HepG2 (cell line): ENCODE data around the gene TARM1. TPM values are rescaled to one million over a fixed set of nuclear protein-coding genes. Genes with fewer than 3 reads are reported as not detected.

Experiments
- EHMT2 ChIP-seq: fragments of 200-600 bp; sonication (generic); IDR thresholded peaks from 2 replicates; pipeline ENCODE4 v1.7.0; 2017; ENCODE audit warnings: antibody characterized with exemption, low read depth, low read length, borderline replicate concordance
- ELF1 ChIP-seq: sonication (generic); formaldehyde crosslinking; IDR thresholded peaks from 2 replicates; pipeline ENCODE4 v1.4.0; 2020; ENCODE audit warnings: missing genetic modification reagents
- MAFK ChIP-seq, 2 experiments: IDR thresholded peaks in 1 of 2; conservative IDR thresholded peaks in 1 of 2; 2 replicates each; pipeline ENCODE4 v1.6.1; 2011; ENCODE audit warnings: improper control_type of control experiment in 2 of 2, low read length in 2 of 2
- RBAK ChIP-seq: sonication (generic); formaldehyde crosslinking; IDR thresholded peaks from 2 replicates; pipeline ENCODE4 v1.5.1; 2020; ENCODE audit warnings: mild to moderate bottlenecking, missing genetic modification reagents
- ZNF331 ChIP-seq: sonication (generic); formaldehyde crosslinking; IDR thresholded peaks from 2 replicates; pipeline ENCODE4 v1.4.0; 2020; ENCODE audit warnings: missing genetic modification reagents
- ZNF572 ChIP-seq: sonication (generic); formaldehyde crosslinking; IDR thresholded peaks from 2 replicates; pipeline ENCODE4 v1.5.1; 2020; ENCODE audit warnings: mild to moderate bottlenecking, missing genetic modification reagents
- ZNF672 ChIP-seq: sonication (generic); formaldehyde crosslinking; IDR thresholded peaks from 2 replicates; pipeline ENCODE4 v1.8.1; 2022; ENCODE audit warnings: missing genetic modification reagents
- ZSCAN25 ChIP-seq: sonication (generic); formaldehyde crosslinking; IDR thresholded peaks from 2 replicates; pipeline ENCODE4 v1.8.0; 2022; ENCODE audit warnings: mild to moderate bottlenecking, missing genetic modification reagents
- polyA plus RNA-seq, 8 experiments: library from polyadenylated mRNA; depleted of rRNA in 3 of 8; stranded (reverse) in 7 of 8; unstranded in 1 of 8; fragments of >200 nt; fragmentation: Illumina TruSeq in 4 of 8; extraction: Trizol in 4 of 8; gene quantifications; 2 replicates each; pipeline versions ENCODE4 v1.2.1 to v1.2.3, GENCODE V29; 2011 to 2016; ENCODE audit warnings: low read depth in 4 of 8, missing spikeins in 1 of 8, mixed read lengths in 1 of 8; ENCODE audit not compliant: insufficient read depth in 1 of 8
- total RNA-seq, 5 experiments: library from RNA; depleted of rRNA; stranded (reverse); fragments of >200 nt; fragmentation: Illumina TruSeq; extraction: Trizol; gene quantifications; 2 replicates each; pipeline ENCODE4 v1.2.3, GENCODE V29; 2016; ENCODE audit warnings: low read depth in 1 of 5
- TF ChIP-seq, protein P1 (sequence below): sonication (generic); formaldehyde crosslinking; conservative IDR thresholded peaks from 2 replicates; pipeline ENCODE4 v1.4.0; 2020; ENCODE audit warnings: mild to moderate bottlenecking, missing genetic modification reagents, moderate library complexity
- TF ChIP-seq, protein P2 (sequence below): sonication (generic); formaldehyde crosslinking; IDR thresholded peaks from 2 replicates; pipeline ENCODE4 v1.8.1; 2023; ENCODE audit warnings: mild to moderate bottlenecking, missing genetic modification reagents
- TF ChIP-seq, protein P3 (sequence below): sonication (generic); formaldehyde crosslinking; IDR thresholded peaks from 2 replicates; pipeline ENCODE4 v1.8.0; 2022; ENCODE audit warnings: mild to moderate bottlenecking, missing genetic modification reagents; ENCODE audit not compliant: insufficient replicate concordance
- TF ChIP-seq, protein P4 (sequence below): sonication (generic); formaldehyde crosslinking; IDR thresholded peaks from 2 replicates; pipeline ENCODE4 v1.4.0; 2020; ENCODE audit warnings: mild to moderate bottlenecking, missing genetic modification reagents, borderline replicate concordance
- TF ChIP-seq, protein P5 (sequence below): IDR thresholded peaks from 2 replicates; pipeline ENCODE4 v1.6.1; 2016; ENCODE audit warnings: missing genetic modification reagents, missing compliant biosample characterization
- TF ChIP-seq, protein P6 (sequence below): sonication (generic); formaldehyde crosslinking; IDR thresholded peaks from 2 replicates; pipeline ENCODE4 v1.5.0; 2020; ENCODE audit warnings: missing genetic modification reagents

Gene TARM1
- total and polyA plus RNA-seq, 2 of the 13 experiments (the other 11 are each of a cell fraction or from before 2014, with no cell fraction given) = not detected

DNA sequence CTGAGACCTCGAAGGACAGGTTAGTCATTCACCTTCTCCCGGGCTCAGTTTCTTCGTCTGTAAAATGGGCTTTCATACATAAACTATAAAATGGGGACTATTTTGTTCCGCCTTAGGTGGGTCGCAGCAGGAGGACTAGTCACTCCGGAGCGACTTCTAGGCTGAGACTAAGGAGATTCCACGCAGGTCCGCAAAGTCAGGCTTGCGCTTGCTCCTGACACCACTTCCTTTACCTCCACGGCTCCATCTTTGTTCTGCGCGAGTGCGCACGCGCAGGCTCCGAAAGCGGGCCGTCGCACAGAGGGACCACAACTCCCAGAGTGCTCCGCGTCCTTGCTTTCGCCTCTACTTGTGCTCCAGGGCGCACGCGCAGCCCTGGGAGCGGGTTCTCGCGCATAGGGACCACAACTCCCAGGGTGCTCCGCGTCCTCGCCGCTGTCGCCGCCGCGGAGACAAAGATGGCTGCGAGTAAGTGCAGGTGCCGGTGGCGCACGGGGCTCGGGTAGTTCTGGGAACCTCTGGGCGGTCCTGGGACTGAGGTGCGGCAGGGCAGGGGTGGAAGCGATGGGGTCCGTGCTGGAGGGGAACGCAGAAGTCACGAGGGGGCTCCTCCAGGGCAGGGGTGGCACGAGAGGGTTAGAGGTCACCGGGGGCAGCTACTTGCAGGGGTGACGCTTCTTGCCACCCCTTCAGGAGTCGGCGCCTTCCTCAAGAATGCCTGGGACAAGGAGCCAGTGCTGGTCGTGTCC lies 21.4 kb upstream of the TARM1 start, which contains the start of gene NDUFA3 (continued):
- TF ChIP-seq, protein P1, sequence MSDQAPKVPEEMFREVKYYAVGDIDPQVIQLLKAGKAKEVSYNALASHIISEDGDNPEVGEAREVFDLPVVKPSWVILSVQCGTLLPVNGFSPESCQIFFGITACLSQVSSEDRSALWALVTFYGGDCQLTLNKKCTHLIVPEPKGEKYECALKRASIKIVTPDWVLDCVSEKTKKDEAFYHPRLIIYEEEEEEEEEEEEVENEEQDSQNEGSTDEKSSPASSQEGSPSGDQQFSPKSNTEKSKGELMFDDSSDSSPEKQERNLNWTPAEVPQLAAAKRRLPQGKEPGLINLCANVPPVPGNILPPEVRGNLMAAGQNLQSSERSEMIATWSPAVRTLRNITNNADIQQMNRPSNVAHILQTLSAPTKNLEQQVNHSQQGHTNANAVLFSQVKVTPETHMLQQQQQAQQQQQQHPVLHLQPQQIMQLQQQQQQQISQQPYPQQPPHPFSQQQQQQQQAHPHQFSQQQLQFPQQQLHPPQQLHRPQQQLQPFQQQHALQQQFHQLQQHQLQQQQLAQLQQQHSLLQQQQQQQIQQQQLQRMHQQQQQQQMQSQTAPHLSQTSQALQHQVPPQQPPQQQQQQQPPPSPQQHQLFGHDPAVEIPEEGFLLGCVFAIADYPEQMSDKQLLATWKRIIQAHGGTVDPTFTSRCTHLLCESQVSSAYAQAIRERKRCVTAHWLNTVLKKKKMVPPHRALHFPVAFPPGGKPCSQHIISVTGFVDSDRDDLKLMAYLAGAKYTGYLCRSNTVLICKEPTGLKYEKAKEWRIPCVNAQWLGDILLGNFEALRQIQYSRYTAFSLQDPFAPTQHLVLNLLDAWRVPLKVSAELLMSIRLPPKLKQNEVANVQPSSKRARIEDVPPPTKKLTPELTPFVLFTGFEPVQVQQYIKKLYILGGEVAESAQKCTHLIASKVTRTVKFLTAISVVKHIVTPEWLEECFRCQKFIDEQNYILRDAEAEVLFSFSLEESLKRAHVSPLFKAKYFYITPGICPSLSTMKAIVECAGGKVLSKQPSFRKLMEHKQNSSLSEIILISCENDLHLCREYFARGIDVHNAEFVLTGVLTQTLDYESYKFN (CRISPR knock-in tag) = no peak; the same call in 1 of the 2 replicates
- TF ChIP-seq ELF1 (CRISPR knock-in tag) = peak; percentile 86
- no peak; the same call in 1 of the 2 replicates for TF ChIP-seq ZNF572 (CRISPR knock-in tag)
- TF ChIP-seq, protein P2, sequence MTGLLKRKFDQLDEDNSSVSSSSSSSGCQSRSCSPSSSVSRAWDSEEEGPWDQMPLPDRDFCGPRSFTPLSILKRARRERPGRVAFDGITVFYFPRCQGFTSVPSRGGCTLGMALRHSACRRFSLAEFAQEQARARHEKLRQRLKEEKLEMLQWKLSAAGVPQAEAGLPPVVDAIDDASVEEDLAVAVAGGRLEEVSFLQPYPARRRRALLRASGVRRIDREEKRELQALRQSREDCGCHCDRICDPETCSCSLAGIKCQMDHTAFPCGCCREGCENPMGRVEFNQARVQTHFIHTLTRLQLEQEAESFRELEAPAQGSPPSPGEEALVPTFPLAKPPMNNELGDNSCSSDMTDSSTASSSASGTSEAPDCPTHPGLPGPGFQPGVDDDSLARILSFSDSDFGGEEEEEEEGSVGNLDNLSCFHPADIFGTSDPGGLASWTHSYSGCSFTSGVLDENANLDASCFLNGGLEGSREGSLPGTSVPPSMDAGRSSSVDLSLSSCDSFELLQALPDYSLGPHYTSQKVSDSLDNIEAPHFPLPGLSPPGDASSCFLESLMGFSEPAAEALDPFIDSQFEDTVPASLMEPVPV = no peak; the same call in 1 of the 2 replicates
- TF ChIP-seq, protein P3, sequence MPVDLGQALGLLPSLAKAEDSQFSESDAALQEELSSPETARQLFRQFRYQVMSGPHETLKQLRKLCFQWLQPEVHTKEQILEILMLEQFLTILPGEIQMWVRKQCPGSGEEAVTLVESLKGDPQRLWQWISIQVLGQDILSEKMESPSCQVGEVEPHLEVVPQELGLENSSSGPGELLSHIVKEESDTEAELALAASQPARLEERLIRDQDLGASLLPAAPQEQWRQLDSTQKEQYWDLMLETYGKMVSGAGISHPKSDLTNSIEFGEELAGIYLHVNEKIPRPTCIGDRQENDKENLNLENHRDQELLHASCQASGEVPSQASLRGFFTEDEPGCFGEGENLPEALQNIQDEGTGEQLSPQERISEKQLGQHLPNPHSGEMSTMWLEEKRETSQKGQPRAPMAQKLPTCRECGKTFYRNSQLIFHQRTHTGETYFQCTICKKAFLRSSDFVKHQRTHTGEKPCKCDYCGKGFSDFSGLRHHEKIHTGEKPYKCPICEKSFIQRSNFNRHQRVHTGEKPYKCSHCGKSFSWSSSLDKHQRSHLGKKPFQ = no peak
- TF ChIP-seq, protein P4, sequence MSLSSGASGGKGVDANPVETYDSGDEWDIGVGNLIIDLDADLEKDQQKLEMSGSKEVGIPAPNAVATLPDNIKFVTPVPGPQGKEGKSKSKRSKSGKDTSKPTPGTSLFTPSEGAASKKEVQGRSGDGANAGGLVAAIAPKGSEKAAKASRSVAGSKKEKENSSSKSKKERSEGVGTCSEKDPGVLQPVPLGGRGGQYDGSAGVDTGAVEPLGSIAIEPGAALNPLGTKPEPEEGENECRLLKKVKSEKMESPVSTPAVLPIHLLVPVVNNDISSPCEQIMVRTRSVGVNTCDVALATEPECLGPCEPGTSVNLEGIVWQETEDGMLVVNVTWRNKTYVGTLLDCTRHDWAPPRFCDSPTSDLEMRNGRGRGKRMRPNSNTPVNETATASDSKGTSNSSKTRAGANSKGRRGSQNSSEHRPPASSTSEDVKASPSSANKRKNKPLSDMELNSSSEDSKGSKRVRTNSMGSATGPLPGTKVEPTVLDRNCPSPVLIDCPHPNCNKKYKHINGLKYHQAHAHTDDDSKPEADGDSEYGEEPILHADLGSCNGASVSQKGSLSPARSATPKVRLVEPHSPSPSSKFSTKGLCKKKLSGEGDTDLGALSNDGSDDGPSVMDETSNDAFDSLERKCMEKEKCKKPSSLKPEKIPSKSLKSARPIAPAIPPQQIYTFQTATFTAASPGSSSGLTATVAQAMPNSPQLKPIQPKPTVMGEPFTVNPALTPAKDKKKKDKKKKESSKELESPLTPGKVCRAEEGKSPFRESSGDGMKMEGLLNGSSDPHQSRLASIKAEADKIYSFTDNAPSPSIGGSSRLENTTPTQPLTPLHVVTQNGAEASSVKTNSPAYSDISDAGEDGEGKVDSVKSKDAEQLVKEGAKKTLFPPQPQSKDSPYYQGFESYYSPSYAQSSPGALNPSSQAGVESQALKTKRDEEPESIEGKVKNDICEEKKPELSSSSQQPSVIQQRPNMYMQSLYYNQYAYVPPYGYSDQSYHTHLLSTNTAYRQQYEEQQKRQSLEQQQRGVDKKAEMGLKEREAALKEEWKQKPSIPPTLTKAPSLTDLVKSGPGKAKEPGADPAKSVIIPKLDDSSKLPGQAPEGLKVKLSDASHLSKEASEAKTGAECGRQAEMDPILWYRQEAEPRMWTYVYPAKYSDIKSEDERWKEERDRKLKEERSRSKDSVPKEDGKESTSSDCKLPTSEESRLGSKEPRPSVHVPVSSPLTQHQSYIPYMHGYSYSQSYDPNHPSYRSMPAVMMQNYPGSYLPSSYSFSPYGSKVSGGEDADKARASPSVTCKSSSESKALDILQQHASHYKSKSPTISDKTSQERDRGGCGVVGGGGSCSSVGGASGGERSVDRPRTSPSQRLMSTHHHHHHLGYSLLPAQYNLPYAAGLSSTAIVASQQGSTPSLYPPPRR (CRISPR knock-in tag) = no peak
- no peak for TF ChIP-seq EHMT2
- no peak for TF ChIP-seq ZNF672
- TF ChIP-seq ZSCAN25 (CRISPR knock-in tag) = peak; percentile 70; the same call in 1 of the 2 replicates
- TF ChIP-seq, protein P5, sequence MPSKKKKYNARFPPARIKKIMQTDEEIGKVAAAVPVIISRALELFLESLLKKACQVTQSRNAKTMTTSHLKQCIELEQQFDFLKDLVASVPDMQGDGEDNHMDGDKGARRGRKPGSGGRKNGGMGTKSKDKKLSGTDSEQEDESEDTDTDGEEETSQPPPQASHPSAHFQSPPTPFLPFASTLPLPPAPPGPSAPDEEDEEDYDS = peak; percentile 86
- TF ChIP-seq ZNF331 (CRISPR knock-in tag) = peak; percentile 57; the same call in 1 of the 2 replicates
- no peak for TF ChIP-seq MAFK (conservative IDR thresholded peaks at IDR 0.05 in 1 of 2, IDR thresholded peaks at IDR 0.05 in 1 of 2; ENCODE audit: low read length in 2 of 2)
- no peak for TF ChIP-seq RBAK (CRISPR knock-in tag)
- TF ChIP-seq, protein P6, sequence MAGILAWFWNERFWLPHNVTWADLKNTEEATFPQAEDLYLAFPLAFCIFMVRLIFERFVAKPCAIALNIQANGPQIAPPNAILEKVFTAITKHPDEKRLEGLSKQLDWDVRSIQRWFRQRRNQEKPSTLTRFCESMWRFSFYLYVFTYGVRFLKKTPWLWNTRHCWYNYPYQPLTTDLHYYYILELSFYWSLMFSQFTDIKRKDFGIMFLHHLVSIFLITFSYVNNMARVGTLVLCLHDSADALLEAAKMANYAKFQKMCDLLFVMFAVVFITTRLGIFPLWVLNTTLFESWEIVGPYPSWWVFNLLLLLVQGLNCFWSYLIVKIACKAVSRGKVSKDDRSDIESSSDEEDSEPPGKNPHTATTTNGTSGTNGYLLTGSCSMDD = no peak
